Measurements from ENCODE around the gene SOWAHA. TPM values are rescaled to one million over a fixed set of nuclear protein-coding genes. Genes with fewer than 3 reads are reported as not detected.
A peak's percentile ranks its signal among the peaks of the same experiment; 100 is the strongest.

Gene SOWAHA
- total RNA-seq, 1 donor from 2014 or later, result not detected

DNA sequence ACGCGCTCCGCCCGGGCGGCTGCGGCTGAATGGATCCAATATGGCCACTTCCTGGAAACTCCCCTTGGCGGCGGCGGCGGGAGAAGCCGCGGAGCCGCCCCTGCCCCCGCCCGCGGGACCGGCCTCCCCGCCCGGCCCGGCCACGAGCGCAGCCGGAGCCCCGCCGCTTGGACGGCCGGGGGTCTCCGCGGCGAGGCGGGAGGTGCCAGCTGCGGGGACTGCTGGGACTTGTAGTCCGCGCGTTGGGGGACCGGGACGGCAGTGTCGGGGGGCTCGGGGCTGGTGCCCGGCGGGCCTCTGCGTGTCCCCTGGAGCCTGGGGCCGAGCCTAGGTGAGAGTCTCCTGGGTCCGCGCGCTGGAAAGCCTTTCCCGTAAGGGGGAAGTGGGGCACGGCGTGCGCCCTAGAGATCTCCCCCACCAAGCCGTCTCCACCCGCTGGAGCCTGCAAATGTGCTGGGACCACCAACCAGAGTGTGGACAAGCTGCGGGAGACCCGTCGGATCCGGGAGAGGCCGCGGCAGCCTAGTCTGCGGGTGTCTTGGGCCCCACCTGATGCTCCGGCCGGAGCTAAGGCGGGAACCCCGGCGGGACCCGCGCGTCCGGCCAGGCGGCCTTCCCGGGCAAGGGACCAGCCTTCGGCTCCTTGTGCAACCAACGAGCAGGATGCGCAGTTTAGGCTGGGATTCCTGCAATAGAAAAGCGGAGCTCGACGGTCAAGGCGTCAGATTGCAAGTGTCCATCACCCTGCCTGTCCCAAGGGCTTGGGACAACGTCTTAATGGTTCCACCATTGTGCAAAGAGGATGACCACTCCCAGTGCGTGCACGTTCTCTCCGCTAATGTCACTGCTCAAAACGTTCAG is 35.7 kb upstream of the SOWAHA start, which contains the start of gene SEPTIN8:
Gene SEPTIN8 (minus strand): TSS at position 31 of the 861 bp plus-strand sequence. CDS start 102 bp downstream, outside the sequence.
- no peaks in the 10 kb centered on the region for H3K9me3 Mint-ChIP-seq (ENCODE audit: unreplicated experiment)
- DNase-seq (ENCODE audit: low spot score), result peak; percentile 49
- H3K4me3 Mint-ChIP-seq (ENCODE audit: unreplicated experiment), result peak within 1 kb of the TSS; percentile 80
- H3K4me1 Mint-ChIP-seq (ENCODE audit: unreplicated experiment), result peaks cover 25% of the 10 kb centered on the region
- H3K27ac Mint-ChIP-seq (ENCODE audit: unreplicated experiment), result no peak within 1 kb of the TSS
- TF ChIP-seq, protein P1, sequence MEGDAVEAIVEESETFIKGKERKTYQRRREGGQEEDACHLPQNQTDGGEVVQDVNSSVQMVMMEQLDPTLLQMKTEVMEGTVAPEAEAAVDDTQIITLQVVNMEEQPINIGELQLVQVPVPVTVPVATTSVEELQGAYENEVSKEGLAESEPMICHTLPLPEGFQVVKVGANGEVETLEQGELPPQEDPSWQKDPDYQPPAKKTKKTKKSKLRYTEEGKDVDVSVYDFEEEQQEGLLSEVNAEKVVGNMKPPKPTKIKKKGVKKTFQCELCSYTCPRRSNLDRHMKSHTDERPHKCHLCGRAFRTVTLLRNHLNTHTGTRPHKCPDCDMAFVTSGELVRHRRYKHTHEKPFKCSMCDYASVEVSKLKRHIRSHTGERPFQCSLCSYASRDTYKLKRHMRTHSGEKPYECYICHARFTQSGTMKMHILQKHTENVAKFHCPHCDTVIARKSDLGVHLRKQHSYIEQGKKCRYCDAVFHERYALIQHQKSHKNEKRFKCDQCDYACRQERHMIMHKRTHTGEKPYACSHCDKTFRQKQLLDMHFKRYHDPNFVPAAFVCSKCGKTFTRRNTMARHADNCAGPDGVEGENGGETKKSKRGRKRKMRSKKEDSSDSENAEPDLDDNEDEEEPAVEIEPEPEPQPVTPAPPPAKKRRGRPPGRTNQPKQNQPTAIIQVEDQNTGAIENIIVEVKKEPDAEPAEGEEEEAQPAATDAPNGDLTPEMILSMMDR (IDR thresholded peaks at IDR 0.05; ENCODE audit: unreplicated experiment), result no peak
- peaks cover 9% of the 10 kb centered on the region for H3K36me3 Mint-ChIP-seq (ENCODE audit: low read depth, unreplicated experiment)
- peaks cover 12% of the 10 kb centered on the region for H3K27me3 Mint-ChIP-seq (ENCODE audit: unreplicated experiment)

DNA sequence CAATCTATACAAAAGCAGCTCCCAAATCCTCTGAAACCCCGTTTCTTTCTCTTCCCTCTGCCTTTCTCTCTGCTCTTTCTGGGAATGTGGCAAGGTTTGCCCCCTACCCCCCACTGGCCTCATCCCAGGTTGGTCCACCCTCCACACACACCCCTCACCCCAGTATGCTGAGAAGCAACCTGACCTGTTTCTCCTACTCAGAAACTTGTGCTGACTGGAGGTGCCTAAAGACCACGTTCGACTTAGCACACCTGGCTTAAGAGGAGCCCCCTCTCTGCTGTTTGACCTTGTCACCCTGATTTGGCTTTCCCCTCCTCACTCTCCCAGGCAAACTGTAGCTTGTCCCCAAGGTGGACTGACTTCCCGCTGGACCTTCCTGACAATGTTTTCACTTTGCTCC is 35.0 kb upstream of the SOWAHA start:
- H3K4me1 Mint-ChIP-seq (ENCODE audit: unreplicated experiment), result peaks cover 26% of the 10 kb centered on the region
- H3K4me3 Mint-ChIP-seq (ENCODE audit: unreplicated experiment), result peak overlapping the region; percentile 70
- H3K9me3 Mint-ChIP-seq (ENCODE audit: unreplicated experiment), result no peaks in the 10 kb centered on the region
- DNase-seq (ENCODE audit: low spot score), result no peak
- H3K27ac Mint-ChIP-seq (ENCODE audit: unreplicated experiment), result no peak overlapping the region
- H3K36me3 Mint-ChIP-seq (ENCODE audit: low read depth, unreplicated experiment), result peaks cover 9% of the 10 kb centered on the region
- peaks cover 12% of the 10 kb centered on the region for H3K27me3 Mint-ChIP-seq (ENCODE audit: unreplicated experiment)
- TF ChIP-seq, protein P1 (IDR thresholded peaks at IDR 0.05; ENCODE audit: unreplicated experiment), result no peak

- no peak for DNase-seq (ENCODE audit: low spot score)
- Mint-ChIP-seq H3K4me3 (ENCODE audit: unreplicated experiment) (peak overlapping the region; percentile 70), H3K9me3 (ENCODE audit: unreplicated experiment) (no peaks in the 10 kb centered on the region), H3K27me3 (ENCODE audit: unreplicated experiment) (peaks cover 12% of the 10 kb centered on the region), H3K36me3 (ENCODE audit: low read depth, unreplicated experiment) (peaks cover 9% of the 10 kb centered on the region), H3K4me1 (ENCODE audit: unreplicated experiment) (peaks cover 26% of the 10 kb centered on the region), H3K27ac (ENCODE audit: unreplicated experiment) (no peak overlapping the region)
- TF ChIP-seq, protein P1 (IDR thresholded peaks at IDR 0.05; ENCODE audit: unreplicated experiment), result no peak
Measured at GRCh38 chr5:132778856-132779255, 34.2 kb upstream of the SOWAHA start.

DNA sequence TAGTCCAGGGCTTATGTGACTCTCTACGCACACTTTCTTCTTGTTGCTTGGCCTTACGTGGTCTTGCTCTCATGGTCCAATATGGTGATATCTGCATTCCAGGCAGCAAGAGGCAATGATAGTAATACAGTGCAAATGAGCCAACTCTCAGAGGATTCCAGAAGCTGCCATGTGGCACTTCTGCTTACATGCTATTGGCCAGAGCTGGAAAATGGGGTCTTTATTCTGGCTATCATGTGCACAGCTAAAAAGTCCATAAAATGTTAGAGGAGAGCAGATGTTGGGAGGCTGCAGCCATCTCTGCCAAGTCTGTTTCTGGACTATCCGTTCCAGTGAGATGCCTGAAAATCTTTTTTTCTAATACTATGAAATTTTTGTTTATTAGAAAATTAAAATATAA is 33.1 kb upstream of the SOWAHA start:
- DNase-seq (ENCODE audit: low spot score), result no peak
- Mint-ChIP-seq H3K4me1 (ENCODE audit: unreplicated experiment) (peaks cover 26% of the 10 kb centered on the region), H3K4me3 (ENCODE audit: unreplicated experiment) (no peak overlapping the region), H3K36me3 (ENCODE audit: low read depth, unreplicated experiment) (peaks cover 9% of the 10 kb centered on the region), H3K27me3 (ENCODE audit: unreplicated experiment) (peaks cover 9% of the 10 kb centered on the region), H3K9me3 (ENCODE audit: unreplicated experiment) (no peaks in the 10 kb centered on the region), H3K27ac (ENCODE audit: unreplicated experiment) (no peak overlapping the region)
- TF ChIP-seq, protein P1 (IDR thresholded peaks at IDR 0.05; ENCODE audit: unreplicated experiment), result no peak

GRCh38 chr5:132780577-132780976 is 32.5 kb upstream of the SOWAHA start:
- H3K4me1 Mint-ChIP-seq (ENCODE audit: unreplicated experiment), result peaks cover 26% of the 10 kb centered on the region

More at GRCh38 chr5:132780577-132780976, 32.5 kb upstream of the SOWAHA start:
- H3K27me3 Mint-ChIP-seq (ENCODE audit: unreplicated experiment), result peaks cover 9% of the 10 kb centered on the region
- no peaks in the 10 kb centered on the region for H3K9me3 Mint-ChIP-seq (ENCODE audit: unreplicated experiment)
- no peak overlapping the region for H3K27ac Mint-ChIP-seq (ENCODE audit: unreplicated experiment)
- TF ChIP-seq, protein P1 (IDR thresholded peaks at IDR 0.05; ENCODE audit: unreplicated experiment), result no peak
- no peak overlapping the region for H3K4me3 Mint-ChIP-seq (ENCODE audit: unreplicated experiment)
- no peak for DNase-seq (ENCODE audit: low spot score)
- H3K36me3 Mint-ChIP-seq (ENCODE audit: low read depth, unreplicated experiment), result peaks cover 9% of the 10 kb centered on the region
